HEK293 (cell line): ENCODE measurements around the gene USP5.

Experiments used
- CTCF ChIA-PET: fragments of 350-600 bp; formaldehyde crosslinking; extraction: SDS; loops from one replicate; lab custom pipeline; 2021; ENCODE audit warnings: antibody characterized with exemption; lab: Yijun Ruan, JAX
- POLR2A ChIA-PET: fragments of 300-600 bp; formaldehyde crosslinking; extraction: SDS; loops from one replicate; lab custom pipeline; 2020; ENCODE audit warnings: antibody characterized with exemption, inconsistent platforms; lab: Yijun Ruan, JAX
- H3K27ac ChIP-seq: fragments of 200-500 bp; sonication (Bioruptor generic); 2 replicates; pipeline ENCODE4 v1.5.1; 2014; ENCODE audit warnings: low read depth, low read length, control low read depth, inconsistent platforms; ENCODE audit errors: extremely low read depth
- H3K36me3 ChIP-seq, 2 experiments: fragments of 200-500 bp in 1 of 2; sonication (Bioruptor generic) in 1 of 2; 1 replicate in 1 of 2; 2 replicates in 1 of 2; pipeline ENCODE4 v1.5.1; 2014 to 2017; ENCODE audit warnings: inconsistent platforms in 2 of 2, low read length in 2 of 2; ENCODE audit not compliant: control insufficient read depth in 2 of 2, insufficient read depth in 1 of 2
- H3K4me1 ChIP-seq: fragments of 200-500 bp; sonication (Bioruptor generic); 2 replicates; pipeline ENCODE4 v1.5.1; 2014; ENCODE audit warnings: mild to moderate bottlenecking, low read length, inconsistent platforms; ENCODE audit not compliant: control insufficient read depth, insufficient read depth
- H3K4me3 ChIP-seq: 2 replicates; pipeline ENCODE4 v1.5.1; 2011; ENCODE audit warnings: low read depth, mild to moderate bottlenecking, control low read depth, low read length, moderate library complexity
- H3K9me3 ChIP-seq: fragments of 200-500 bp; sonication (Bioruptor generic); 2 replicates; pipeline ENCODE4 v1.5.1; 2014; ENCODE audit warnings: low read depth, low read length, inconsistent platforms; ENCODE audit not compliant: control insufficient read depth, insufficient read depth
- ATF2 ChIP-seq: fragments of 450-650 bp; formaldehyde crosslinking; IDR thresholded peaks from 2 replicates; pipeline ENCODE4 v1.5.1; 2016; ENCODE audit warnings: missing biosample characterization, missing genetic modification characterization, low read depth
- EGR2 ChIP-seq: fragments of 450-650 bp; formaldehyde crosslinking; IDR thresholded peaks from 2 replicates; pipeline ENCODE4 v1.5.1; 2016; ENCODE audit warnings: low read depth, missing biosample characterization, missing genetic modification characterization
- IKZF3 ChIP-seq: fragments of 450-650 bp; IDR thresholded peaks from 2 replicates; pipeline ENCODE4 v1.5.0; 2018; ENCODE audit warnings: missing biosample characterization, mild to moderate bottlenecking, missing genetic modification characterization, moderate library complexity
- KLF10 ChIP-seq: fragments of 450-650 bp; IDR thresholded peaks from 2 replicates; pipeline ENCODE4 v1.5.1; 2018; ENCODE audit warnings: missing biosample characterization, mild to moderate bottlenecking, missing genetic modification characterization
- KLF16 ChIP-seq: fragments of 450-650 bp; formaldehyde crosslinking; IDR thresholded peaks from 2 replicates; pipeline ENCODE4 v1.5.1; 2017; ENCODE audit warnings: missing biosample characterization, missing genetic modification characterization
- KLF8 ChIP-seq: fragments of 450-650 bp; formaldehyde crosslinking; IDR thresholded peaks from 2 replicates; pipeline ENCODE4 v1.5.1; 2016; ENCODE audit warnings: missing biosample characterization, missing genetic modification characterization
- KLF9 ChIP-seq: fragments of 450-650 bp; formaldehyde crosslinking; IDR thresholded peaks from 2 replicates; pipeline ENCODE4 v1.5.1; 2016; ENCODE audit warnings: missing biosample characterization, missing genetic modification characterization, low read depth
- MYNN ChIP-seq: fragments of 450-650 bp; formaldehyde crosslinking; IDR thresholded peaks from 2 replicates; pipeline ENCODE4 v1.5.1; 2016; ENCODE audit warnings: missing biosample characterization, missing genetic modification characterization, borderline replicate concordance
- OSR2 ChIP-seq: fragments of 450-650 bp; formaldehyde crosslinking; IDR thresholded peaks from 2 replicates; pipeline ENCODE4 v1.5.1; 2016; ENCODE audit warnings: missing biosample characterization, missing genetic modification characterization
- PATZ1 ChIP-seq: fragments of 450-650 bp; formaldehyde crosslinking; IDR thresholded peaks from 2 replicates; pipeline ENCODE4 v1.5.1; 2016; ENCODE audit warnings: missing biosample characterization, missing genetic modification characterization
- REPIN1 ChIP-seq: fragments of 450-650 bp; formaldehyde crosslinking; IDR thresholded peaks from 2 replicates; pipeline ENCODE4 v1.5.1; 2017; ENCODE audit warnings: missing biosample characterization, missing genetic modification characterization, low read depth
- SCRT1 ChIP-seq: fragments of 450-650 bp; formaldehyde crosslinking; IDR thresholded peaks from 2 replicates; pipeline ENCODE4 v1.5.1; 2016; ENCODE audit warnings: missing biosample characterization, missing genetic modification characterization, borderline replicate concordance
- SCRT2 ChIP-seq: fragments of 450-650 bp; formaldehyde crosslinking; IDR thresholded peaks from 2 replicates; pipeline ENCODE4 v1.5.1; 2016; ENCODE audit warnings: missing biosample characterization, missing genetic modification characterization
- SP2 ChIP-seq: fragments of 450-650 bp; formaldehyde crosslinking; IDR thresholded peaks from 2 replicates; pipeline ENCODE4 v1.5.1; 2016; ENCODE audit warnings: missing biosample characterization, missing genetic modification characterization
- SP3 ChIP-seq: fragments of 450-650 bp; formaldehyde crosslinking; IDR thresholded peaks from 2 replicates; pipeline ENCODE4 v1.5.1; 2016; ENCODE audit warnings: missing biosample characterization, missing genetic modification characterization
- SP7 ChIP-seq: fragments of 450-650 bp; formaldehyde crosslinking; IDR thresholded peaks from 2 replicates; pipeline ENCODE4 v1.5.1; 2016; ENCODE audit warnings: missing biosample characterization, missing genetic modification characterization
- ZBTB17 ChIP-seq: fragments of 450-650 bp; formaldehyde crosslinking; IDR thresholded peaks from 2 replicates; pipeline ENCODE4 v1.5.1; 2016; ENCODE audit warnings: missing biosample characterization, missing genetic modification characterization
- ZBTB20 ChIP-seq: fragments of 450-650 bp; formaldehyde crosslinking; IDR thresholded peaks from 2 replicates; pipeline ENCODE4 v1.5.1; 2016; ENCODE audit warnings: missing biosample characterization, missing genetic modification characterization
- ZBTB21 ChIP-seq: fragments of 450-650 bp; formaldehyde crosslinking; IDR thresholded peaks from 2 replicates; pipeline ENCODE4 v1.5.1; 2017; ENCODE audit warnings: missing biosample characterization, missing genetic modification characterization
- ZBTB8A ChIP-seq: fragments of 450-650 bp; formaldehyde crosslinking; IDR thresholded peaks from 2 replicates; pipeline ENCODE4 v1.5.1; 2016; ENCODE audit warnings: missing biosample characterization, missing genetic modification characterization
- ZEB2 ChIP-seq: fragments of 450-650 bp; formaldehyde crosslinking; IDR thresholded peaks from 2 replicates; pipeline ENCODE4 v1.5.1; 2016; ENCODE audit warnings: missing biosample characterization, missing genetic modification characterization
- ZIC2 ChIP-seq: fragments of 450-650 bp; formaldehyde crosslinking; IDR thresholded peaks from 2 replicates; pipeline ENCODE4 v1.5.1; 2016; ENCODE audit warnings: missing biosample characterization, missing genetic modification characterization
- ZNF157 ChIP-seq: fragments of 450-650 bp; formaldehyde crosslinking; IDR thresholded peaks from 2 replicates; pipeline ENCODE4 v1.5.1; 2016; ENCODE audit warnings: missing biosample characterization, missing genetic modification characterization
- ZNF274 ChIP-seq, 2 experiments: fragments of 200-500 bp in 1 of 2; fragments of 450-650 bp in 1 of 2; sonication (Bioruptor generic) in 1 of 2; formaldehyde crosslinking in 1 of 2; IDR thresholded peaks; 2 replicates each; pipeline versions ENCODE4 v1.5.1 to v1.6.1; 2014 to 2016; ENCODE audit warnings: borderline replicate concordance in 1 of 2, inconsistent platforms in 1 of 2, low read length in 1 of 2, missing biosample characterization in 1 of 2, missing genetic modification characterization in 1 of 2
- ZNF335 ChIP-seq: fragments of 450-650 bp; formaldehyde crosslinking; conservative IDR thresholded peaks from 2 replicates; pipeline ENCODE4 v1.5.1; 2016; ENCODE audit warnings: missing biosample characterization, missing genetic modification characterization
- ZNF366 ChIP-seq: fragments of 450-650 bp; formaldehyde crosslinking; conservative IDR thresholded peaks from 2 replicates; pipeline ENCODE4 v1.5.1; 2016; ENCODE audit warnings: missing biosample characterization, missing genetic modification characterization
- ZNF394 ChIP-seq: fragments of 450-650 bp; formaldehyde crosslinking; IDR thresholded peaks from 2 replicates; pipeline ENCODE4 v1.5.1; 2016; ENCODE audit warnings: missing biosample characterization, missing genetic modification characterization, mild to moderate bottlenecking, moderate library complexity, borderline replicate concordance
- ZNF600 ChIP-seq: fragments of 450-650 bp; formaldehyde crosslinking; IDR thresholded peaks from 2 replicates; pipeline ENCODE4 v1.5.1; 2016; ENCODE audit warnings: missing biosample characterization, missing genetic modification characterization
- ZNF626 ChIP-seq: fragments of 450-650 bp; sonication (Bioruptor Pico); formaldehyde crosslinking; IDR thresholded peaks from 2 replicates; pipeline ENCODE4 v1.5.1; 2018; ENCODE audit warnings: missing biosample characterization, missing genetic modification characterization, inconsistent platforms
- ZNF629 ChIP-seq: fragments of 450-650 bp; formaldehyde crosslinking; IDR thresholded peaks from 2 replicates; pipeline ENCODE4 v1.5.1; 2017; ENCODE audit warnings: missing biosample characterization, missing genetic modification characterization
- ZNF645 ChIP-seq: fragments of 450-650 bp; formaldehyde crosslinking; IDR thresholded peaks from 2 replicates; pipeline ENCODE4; 2016; ENCODE audit warnings: missing biosample characterization, missing genetic modification characterization

The USP5 gene

GRCh38 chr12:6904280-6905276 is 52.6 kb downstream of the USP5 start, which contains the start of gene LRRC23:
TSS of gene LRRC23 (plus strand) at chr12:6904822. CDS start at chr12:6905634, 812 bp downstream.
- Histone ChIP-seq H3K36me3 (no peaks in the 10 kb centered on the region), H3K4me3 (peak within 1 kb of the TSS; percentile 42), H3K4me1 (peaks cover 13% of the 10 kb centered on the region; the same call in 1 of the 2 replicates), H3K9me3 (no peaks in the 10 kb centered on the region), H3K27ac (peak within 1 kb of the TSS; percentile 57)
- CTCF ChIA-PET = interaction anchor here (0.7 to 1.5 kb wide), 4 partner anchors 19 to 34 kb away, joined by 4 to 8 read pairs (median 7); partner anchors contain the start of gene SPSB2
- POLR2A ChIA-PET = interaction anchor here (0.6 to 2.6 kb wide), 12 partner anchors 9 to 181 kb away, joined by 3 to 10 read pairs (median 4); partner anchors contain the start of genes C12orf57, COPS7A, ENO2 and RNU7-1
- peak; percentile 96 for TF ChIP-seq SP3 (tag by site-specific recombination)
- peak; percentile 66 for TF ChIP-seq ZNF335 (tag by site-specific recombination)
- TF ChIP-seq ZIC2 (tag by site-specific recombination) = peak; percentile 17; the same call in 1 of the 2 replicates
- TF ChIP-seq SCRT1 (tag by site-specific recombination) = peak; percentile 89; the same call in 1 of the 2 replicates
- TF ChIP-seq ZBTB17 (tag by site-specific recombination) = peak; percentile 55; the same call in 1 of the 2 replicates
- TF ChIP-seq KLF10 (tag by site-specific recombination) = peak; percentile 71
- TF ChIP-seq ZBTB21 = peak; percentile 65
- TF ChIP-seq PATZ1 (tag by site-specific recombination) = peak; percentile 54; the same call in 1 of the 2 replicates
- peak; percentile 97 for TF ChIP-seq SP2 (tag by site-specific recombination)
- 0 out of 2 replicates have a peak, but pooled peaks have one; percentile 4 for TF ChIP-seq EGR2 (tag by site-specific recombination)
- TF ChIP-seq ZBTB20 (tag by site-specific recombination) = peak; percentile 88
- TF ChIP-seq ZNF600 = peak; percentile 89
- TF ChIP-seq KLF16 (tag by site-specific recombination) = peak; percentile 48; the same call in 1 of the 2 replicates
- TF ChIP-seq SP7 (tag by site-specific recombination) = peak; percentile 48; the same call in 1 of the 2 replicates
- no peak for TF ChIP-seq ZNF645 (tag by site-specific recombination)
- TF ChIP-seq ZEB2 (tag by site-specific recombination) = peak; percentile 26; the same call in 1 of the 2 replicates
- peak; percentile 42; the same call in 1 of the 2 replicates for TF ChIP-seq ZBTB8A (tag by site-specific recombination)
- TF ChIP-seq ZNF394 (tag by site-specific recombination) = 0 out of 2 replicates have a peak, but pooled peaks have one; percentile 10
- no peak for TF ChIP-seq ZNF626 (tag by site-specific recombination)
- TF ChIP-seq ZNF629 = peak; percentile 80
- no peak for TF ChIP-seq ZNF274 (IDR thresholded peaks at IDR 0.05; ENCODE audit: low read length)
- TF ChIP-seq ZNF274 (tag by site-specific recombination; IDR thresholded peaks at IDR 0.05; ENCODE audit: borderline replicate concordance) = no peak
- no peak for TF ChIP-seq ZNF157 (tag by site-specific recombination)
- TF ChIP-seq SCRT2 = peak; percentile 99
- peak; percentile 60; the same call in 1 of the 2 replicates for TF ChIP-seq OSR2 (tag by site-specific recombination)
- peak; percentile 88 for TF ChIP-seq KLF9 (tag by site-specific recombination)
- TF ChIP-seq KLF8 (tag by site-specific recombination) = peak; percentile 45; the same call in 1 of the 2 replicates
- TF ChIP-seq ATF2 (tag by site-specific recombination) = peak; percentile 99
- no peak for TF ChIP-seq REPIN1 (tag by site-specific recombination)
- TF ChIP-seq ZNF366 (tag by site-specific recombination) = peak; percentile 60
- TF ChIP-seq MYNN = peak; percentile 94
- TF ChIP-seq IKZF3 (tag by site-specific recombination) = no peak
